Astrocyte of the cerebellum (primary cell): ENCODE results near the gene KDM4B.

Experiments
- DNase-seq: peaks from one replicate; pipeline ENCODE4 v3.0.0-alpha.2; 2011; ENCODE audit warnings: low read depth
- H3K4me3 ChIP-seq: 2 replicates; pipeline ENCODE4 v1.5.1; 2011; ENCODE audit warnings: mild to moderate bottlenecking, low read depth, low read length, moderate library complexity
- in situ Hi-C: cut with HindIII; loops from 2 replicates; pipeline ENCODE4 v1.10.0; 2017; ENCODE audit warnings: low sequenced_read_pairs
- TF ChIP-seq, protein P1 (sequence below): IDR thresholded peaks from 2 replicates; pipeline ENCODE4 v1.5.1; 2012; ENCODE audit warnings: low read length, low read depth, moderate library complexity, mild to moderate bottlenecking; ENCODE audit errors: missing control alignments

Gene KDM4B

DNA sequence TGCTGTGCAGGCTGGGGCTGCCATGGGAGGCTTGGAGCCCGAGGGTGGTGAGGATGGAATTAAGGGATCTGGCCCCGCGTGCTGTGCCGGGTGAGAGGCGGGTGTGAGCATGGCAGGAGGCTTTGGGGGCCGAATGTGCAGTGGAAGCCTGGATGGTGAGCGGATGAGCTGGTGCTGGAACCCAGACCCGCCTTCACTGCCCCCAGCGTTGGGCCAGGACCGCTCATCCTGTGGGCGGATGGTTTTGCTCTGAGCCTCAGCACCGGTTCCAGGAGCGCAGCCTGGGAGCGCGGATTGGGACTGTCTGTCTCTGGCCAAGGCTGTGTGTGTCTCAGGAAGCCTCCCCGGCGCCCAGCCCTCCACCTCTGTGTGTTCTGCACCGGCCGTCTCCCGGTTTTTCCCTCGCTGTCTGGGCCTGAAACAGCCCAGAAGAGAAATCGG, 16.7 kb downstream of the KDM4B start:
- TF ChIP-seq, protein P1, sequence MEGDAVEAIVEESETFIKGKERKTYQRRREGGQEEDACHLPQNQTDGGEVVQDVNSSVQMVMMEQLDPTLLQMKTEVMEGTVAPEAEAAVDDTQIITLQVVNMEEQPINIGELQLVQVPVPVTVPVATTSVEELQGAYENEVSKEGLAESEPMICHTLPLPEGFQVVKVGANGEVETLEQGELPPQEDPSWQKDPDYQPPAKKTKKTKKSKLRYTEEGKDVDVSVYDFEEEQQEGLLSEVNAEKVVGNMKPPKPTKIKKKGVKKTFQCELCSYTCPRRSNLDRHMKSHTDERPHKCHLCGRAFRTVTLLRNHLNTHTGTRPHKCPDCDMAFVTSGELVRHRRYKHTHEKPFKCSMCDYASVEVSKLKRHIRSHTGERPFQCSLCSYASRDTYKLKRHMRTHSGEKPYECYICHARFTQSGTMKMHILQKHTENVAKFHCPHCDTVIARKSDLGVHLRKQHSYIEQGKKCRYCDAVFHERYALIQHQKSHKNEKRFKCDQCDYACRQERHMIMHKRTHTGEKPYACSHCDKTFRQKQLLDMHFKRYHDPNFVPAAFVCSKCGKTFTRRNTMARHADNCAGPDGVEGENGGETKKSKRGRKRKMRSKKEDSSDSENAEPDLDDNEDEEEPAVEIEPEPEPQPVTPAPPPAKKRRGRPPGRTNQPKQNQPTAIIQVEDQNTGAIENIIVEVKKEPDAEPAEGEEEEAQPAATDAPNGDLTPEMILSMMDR, result no peak
- no peak overlapping the region for H3K4me3 ChIP-seq
- in situ Hi-C loops, result no loop called here
- no peak for DNase-seq

- TF ChIP-seq, protein P1, result no peak
Observed at GRCh38 chr19:4986056-4986455, 17.1 kb downstream of the KDM4B start.

DNA sequence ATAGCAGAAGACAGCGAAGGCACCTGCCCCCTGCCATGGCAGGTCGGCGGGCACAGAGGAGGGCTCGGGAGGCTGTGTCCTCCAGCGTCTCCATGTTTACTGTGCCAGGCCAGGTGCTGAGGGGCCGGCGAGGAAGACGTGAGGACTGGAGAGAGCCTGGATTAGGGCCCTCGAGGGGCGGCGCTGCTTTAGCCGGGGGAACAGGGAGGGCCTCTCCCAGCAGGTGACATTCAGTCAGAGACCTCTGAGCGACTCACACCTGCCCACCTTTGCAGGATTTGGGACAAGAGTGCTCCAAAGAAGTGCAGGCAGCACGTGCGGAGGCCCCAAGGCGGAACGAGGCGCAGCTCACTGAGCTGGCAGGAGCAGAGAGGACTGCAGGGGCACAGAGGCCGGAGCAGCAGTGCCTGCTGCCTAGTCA, 17.6 kb downstream of the KDM4B start:
- in situ Hi-C loops, result no loop called here
- TF ChIP-seq, protein P1, result no peak

More at GRCh38 chr19:4986056-4986455, 17.1 kb downstream of the KDM4B start:
- in situ Hi-C loops, result no loop called here
- DNase-seq, result no peak
- no peak overlapping the region for H3K4me3 ChIP-seq

DNA sequence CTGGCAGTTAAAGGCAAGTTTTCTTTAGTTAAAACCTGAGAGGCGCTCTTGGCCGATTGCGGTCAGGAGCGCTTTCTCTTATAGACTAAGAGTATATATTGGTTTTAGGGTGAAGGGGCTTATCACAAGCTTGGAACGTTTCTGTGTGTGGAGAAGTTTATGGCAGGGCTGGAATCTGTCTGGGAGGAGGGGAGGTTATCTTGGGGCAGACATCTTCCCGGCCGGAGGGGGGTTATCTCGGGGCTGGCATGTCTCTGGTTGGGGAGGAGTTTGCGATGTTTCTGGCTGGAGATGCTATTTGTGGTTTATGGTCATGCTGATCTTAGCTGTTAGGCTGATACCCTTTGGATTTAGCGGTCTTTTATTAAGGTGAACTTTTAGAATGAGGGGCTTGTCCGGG, 18.3 kb downstream of the KDM4B start:
- no peak for DNase-seq
- in situ Hi-C loops, result no loop called here
- TF ChIP-seq, protein P1, result no peak
- H3K4me3 ChIP-seq, result no peak overlapping the region

More for the DNA sequence above, 17.6 kb downstream of the KDM4B start:
- no peak overlapping the region for H3K4me3 ChIP-seq
- no peak for DNase-seq

- in situ Hi-C loops, result no loop called here
- no peak for DNase-seq
- no peak overlapping the region for H3K4me3 ChIP-seq
- TF ChIP-seq, protein P1, result no peak
Observed at GRCh38 chr19:4987692-4988370, 18.9 kb downstream of the KDM4B start.

- in situ Hi-C loops, result no loop called here
- TF ChIP-seq, protein P1, result no peak
- no peak overlapping the region for H3K4me3 ChIP-seq
- peak; percentile 70 for DNase-seq
Observed at GRCh38 chr19:4988770-4989251, 19.9 kb downstream of the KDM4B start.
